Lower lobe of right lung (tissue), 2 donors: ENCODE data around the gene SEMA5A. TPM values are rescaled to one million over a fixed set of nuclear protein-coding genes. Genes with fewer than 3 reads are reported as not detected.

ENCODE experiments used
- ATAC-seq, 2 donors: fragments of 200-7000 bp; cut with Tn5 transposase; one replicate each; pipeline ENCODE4 v1.9.1; 2020 to 2022; ENCODE audit warnings: mild to moderate bottlenecking in 2 of 2, moderate library complexity in 2 of 2
- DNase-seq: peaks from one replicate; pipeline ENCODE4 v3.0.0-alpha.2; 2020
- H3K27ac ChIP-seq: fragments of 200-600 bp; one replicate; pipeline ENCODE4 v1.8.0; 2022
- H3K27me3 ChIP-seq: fragments of 200-600 bp; one replicate; pipeline ENCODE4 v1.8.0; 2022; ENCODE audit warnings: low read depth
- H3K36me3 ChIP-seq: fragments of 200-600 bp; one replicate; pipeline ENCODE4 v1.8.0; 2022; ENCODE audit warnings: mild to moderate bottlenecking
- H3K4me1 ChIP-seq: fragments of 200-600 bp; one replicate; pipeline ENCODE4 v1.8.0; 2022
- H3K4me3 ChIP-seq: fragments of 200-600 bp; one replicate; pipeline ENCODE4 v1.8.0; 2022; ENCODE audit warnings: mild to moderate bottlenecking
- H3K9me3 ChIP-seq: fragments of 200-600 bp; one replicate; pipeline ENCODE4 v1.8.0; 2022
- intact Hi-C: fragments of 100-400 bp; cut with DNase I; formaldehyde crosslinking; loops from one replicate; pipeline ENCODE4 v1.11.0; 2022
- total RNA-seq: library from RNA; stranded (reverse); fragmentation: NEBNext Ultra II Directional; extraction: Animal tissue kit (Norgen Biotek cat#: 25700); gene quantifications from one replicate; pipeline ENCODE4 v1.2.1, GENCODE V29; 2021
- TF ChIP-seq, protein P1 (sequence below): fragments of 200-600 bp; IDR thresholded peaks from one replicate; pipeline ENCODE4 v1.8.0; 2022; ENCODE audit warnings: antibody characterized with exemption, mild to moderate bottlenecking
- donor health status: DM: no; HTN: yes; CAD: no; lungs with severe emphysema.

The SEMA5A gene
- total RNA-seq, 1 donor from 2014 or later = 29.3 TPM

DNA sequence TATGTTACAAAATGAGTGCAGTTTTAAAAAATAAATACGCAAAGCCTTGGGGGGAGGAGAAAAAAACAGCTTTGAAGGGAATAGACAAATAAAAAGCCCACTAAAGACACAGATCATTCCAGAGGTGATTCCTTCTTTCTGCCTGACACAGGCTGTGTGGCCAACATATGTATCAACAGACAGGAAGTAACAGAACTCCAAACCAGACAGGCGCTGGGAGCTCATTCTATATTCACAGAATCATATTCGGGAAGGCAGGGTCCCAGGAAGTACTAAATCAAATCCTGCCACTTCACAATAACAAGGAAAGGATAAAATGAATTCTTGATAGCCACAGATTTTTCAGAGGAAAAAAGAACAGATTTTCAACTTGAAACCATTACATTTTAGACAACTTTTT is 62.1 kb downstream of the SEMA5A start:
- TF ChIP-seq, protein P1, sequence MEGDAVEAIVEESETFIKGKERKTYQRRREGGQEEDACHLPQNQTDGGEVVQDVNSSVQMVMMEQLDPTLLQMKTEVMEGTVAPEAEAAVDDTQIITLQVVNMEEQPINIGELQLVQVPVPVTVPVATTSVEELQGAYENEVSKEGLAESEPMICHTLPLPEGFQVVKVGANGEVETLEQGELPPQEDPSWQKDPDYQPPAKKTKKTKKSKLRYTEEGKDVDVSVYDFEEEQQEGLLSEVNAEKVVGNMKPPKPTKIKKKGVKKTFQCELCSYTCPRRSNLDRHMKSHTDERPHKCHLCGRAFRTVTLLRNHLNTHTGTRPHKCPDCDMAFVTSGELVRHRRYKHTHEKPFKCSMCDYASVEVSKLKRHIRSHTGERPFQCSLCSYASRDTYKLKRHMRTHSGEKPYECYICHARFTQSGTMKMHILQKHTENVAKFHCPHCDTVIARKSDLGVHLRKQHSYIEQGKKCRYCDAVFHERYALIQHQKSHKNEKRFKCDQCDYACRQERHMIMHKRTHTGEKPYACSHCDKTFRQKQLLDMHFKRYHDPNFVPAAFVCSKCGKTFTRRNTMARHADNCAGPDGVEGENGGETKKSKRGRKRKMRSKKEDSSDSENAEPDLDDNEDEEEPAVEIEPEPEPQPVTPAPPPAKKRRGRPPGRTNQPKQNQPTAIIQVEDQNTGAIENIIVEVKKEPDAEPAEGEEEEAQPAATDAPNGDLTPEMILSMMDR = no peak
- DNase-seq = no peak
- peaks cover under 1% of the 10 kb centered on the region for H3K9me3 ChIP-seq
- no peaks in the 10 kb centered on the region for H3K36me3 ChIP-seq
- H3K27ac ChIP-seq = no peak overlapping the region
- no peaks in the 10 kb centered on the region for H3K27me3 ChIP-seq
- no peaks in the 10 kb centered on the region for H3K4me1 ChIP-seq
- H3K4me3 ChIP-seq = no peak overlapping the region
- ATAC-seq = no peak
- intact Hi-C loops = no loop called here

DNA sequence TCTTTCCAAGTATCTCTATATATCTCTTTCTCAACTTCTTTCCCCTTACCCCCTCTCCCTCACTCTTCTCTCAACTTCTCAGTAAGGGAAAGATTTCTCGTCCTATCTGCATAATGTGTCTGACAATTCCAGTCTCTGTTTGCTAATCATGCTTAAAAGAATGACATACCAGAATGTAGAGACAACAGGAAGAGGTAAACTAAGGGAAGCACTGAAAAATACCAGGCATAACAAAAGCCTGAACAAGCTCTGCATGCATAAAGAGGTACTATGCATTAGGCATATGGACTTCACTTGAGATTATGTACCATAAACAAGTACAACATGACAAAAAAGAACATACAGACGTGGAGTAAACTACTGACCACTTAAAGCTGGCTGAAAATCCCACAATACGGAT is 62.6 kb downstream of the SEMA5A start:
- H3K27ac ChIP-seq = no peak overlapping the region
- H3K36me3 ChIP-seq = no peaks in the 10 kb centered on the region
- H3K4me1 ChIP-seq = no peaks in the 10 kb centered on the region
- no peak for DNase-seq
- no peak for ATAC-seq
- intact Hi-C loops = no loop called here
- no peaks in the 10 kb centered on the region for H3K27me3 ChIP-seq
- H3K4me3 ChIP-seq = no peak overlapping the region
- TF ChIP-seq, protein P1 = no peak
- peaks cover 5% of the 10 kb centered on the region for H3K9me3 ChIP-seq

DNA sequence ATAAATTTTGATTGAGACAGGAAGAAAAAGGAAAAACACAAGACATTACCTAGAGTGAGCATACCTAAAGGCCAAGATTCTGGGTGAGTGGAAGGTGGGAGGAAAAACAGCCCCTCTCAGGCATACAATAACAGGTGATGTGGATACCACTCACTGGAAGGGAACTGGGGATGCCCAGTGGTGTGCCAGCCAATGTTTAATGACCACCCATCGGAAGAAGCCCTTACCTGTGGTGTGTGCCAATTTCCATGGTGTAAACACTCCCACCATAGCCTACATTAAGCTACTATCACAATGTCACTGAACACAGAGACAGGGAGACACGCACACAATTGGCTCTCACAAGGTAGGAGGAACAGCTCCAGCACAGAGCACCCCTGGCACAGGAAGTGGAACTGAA is 63.5 kb downstream of the SEMA5A start:
- TF ChIP-seq, protein P1 = no peak
- intact Hi-C loops = no loop called here

DNA sequence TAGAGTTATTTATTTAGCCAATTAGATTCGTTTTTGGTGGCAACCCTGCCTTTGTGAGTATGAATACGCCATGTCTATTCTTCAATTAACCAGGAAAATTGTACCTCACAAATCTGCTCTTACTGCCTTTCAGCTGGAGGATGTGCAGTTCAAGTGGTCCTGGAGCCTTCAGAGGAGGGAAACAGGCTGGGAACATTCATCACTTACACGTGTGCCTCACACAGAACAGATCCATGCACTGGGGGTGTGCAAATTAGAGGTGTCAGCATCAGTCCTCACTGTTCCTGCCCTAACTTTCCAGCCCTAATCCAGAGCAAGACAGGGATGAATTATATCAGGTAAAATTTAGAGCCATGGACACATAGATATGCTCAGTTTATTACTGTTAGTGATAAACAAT is 65.4 kb downstream of the SEMA5A start:
- DNase-seq = no peak
- TF ChIP-seq, protein P1 = no peak
- Histone ChIP-seq H3K36me3 (no peaks in the 10 kb centered on the region), H3K27me3 (no peaks in the 10 kb centered on the region), H3K4me3 (no peak overlapping the region), H3K4me1 (no peaks in the 10 kb centered on the region), H3K27ac (no peak overlapping the region), H3K9me3 (peaks cover 16% of the 10 kb centered on the region)
- ATAC-seq = no peak
- intact Hi-C loops = no loop called here

More for the DNA sequence above, 63.5 kb downstream of the SEMA5A start:
- Histone ChIP-seq H3K27me3 (no peaks in the 10 kb centered on the region), H3K4me3 (no peak overlapping the region), H3K9me3 (peaks cover 13% of the 10 kb centered on the region), H3K36me3 (no peaks in the 10 kb centered on the region), H3K4me1 (no peaks in the 10 kb centered on the region), H3K27ac (no peak overlapping the region)
- DNase-seq (no peak), ATAC-seq (no peak)

DNA sequence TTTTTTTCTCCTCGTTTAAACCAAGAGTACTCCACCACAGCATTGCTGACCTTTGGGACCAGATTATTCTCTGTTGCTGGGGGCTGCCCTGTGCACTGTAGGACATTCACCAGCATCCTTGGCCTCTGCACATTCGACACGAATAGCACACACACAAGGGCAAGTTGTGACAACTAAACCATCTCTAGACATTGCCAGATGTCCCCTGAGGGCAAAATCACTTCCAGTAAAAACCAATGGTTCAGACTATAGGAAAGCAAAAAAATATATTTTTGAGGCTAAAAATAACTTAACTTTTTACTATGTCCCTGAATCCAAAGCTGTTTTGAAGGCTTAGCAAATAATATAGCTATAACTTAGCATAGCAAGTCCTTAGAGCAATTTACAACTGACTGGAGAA is 65.9 kb downstream of the SEMA5A start:
- Histone ChIP-seq H3K9me3 (peaks cover 16% of the 10 kb centered on the region), H3K27me3 (no peaks in the 10 kb centered on the region), H3K4me1 (no peaks in the 10 kb centered on the region), H3K4me3 (no peak overlapping the region), H3K27ac (no peak overlapping the region), H3K36me3 (no peaks in the 10 kb centered on the region)
- TF ChIP-seq, protein P1 = no peak
- ATAC-seq (no peak), DNase-seq (no peak)
- intact Hi-C loops = no loop called here

DNA sequence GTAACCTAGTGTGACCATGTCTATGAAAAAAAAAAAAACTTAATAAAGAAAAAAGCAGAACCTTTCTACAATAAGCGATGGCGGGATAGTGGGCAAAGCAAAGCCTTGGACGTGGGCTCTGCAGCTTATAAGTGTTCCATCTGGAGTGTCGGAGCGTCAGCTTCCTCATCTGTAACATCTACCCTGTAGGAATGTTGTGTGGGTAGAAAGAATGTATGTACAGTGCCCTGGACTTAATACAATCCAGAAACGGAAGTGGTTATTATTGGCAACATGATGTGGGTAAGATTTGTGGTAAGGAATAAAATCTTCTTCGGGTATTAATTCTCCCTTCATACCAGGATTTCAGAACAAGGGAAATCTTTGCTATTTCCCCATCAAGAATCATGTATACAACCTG is 66.5 kb downstream of the SEMA5A start:
- H3K4me3 ChIP-seq = no peak overlapping the region
- H3K36me3 ChIP-seq = no peaks in the 10 kb centered on the region
- intact Hi-C loops = no loop called here
- no peak overlapping the region for H3K27ac ChIP-seq
- no peaks in the 10 kb centered on the region for H3K4me1 ChIP-seq
- DNase-seq (no peak), ATAC-seq (no peak)
- TF ChIP-seq, protein P1 = no peak
- H3K9me3 ChIP-seq = peaks cover 16% of the 10 kb centered on the region
- no peaks in the 10 kb centered on the region for H3K27me3 ChIP-seq
